ENCODE measurements around the gene HHIPL1.

Gene HHIPL1

DNA sequence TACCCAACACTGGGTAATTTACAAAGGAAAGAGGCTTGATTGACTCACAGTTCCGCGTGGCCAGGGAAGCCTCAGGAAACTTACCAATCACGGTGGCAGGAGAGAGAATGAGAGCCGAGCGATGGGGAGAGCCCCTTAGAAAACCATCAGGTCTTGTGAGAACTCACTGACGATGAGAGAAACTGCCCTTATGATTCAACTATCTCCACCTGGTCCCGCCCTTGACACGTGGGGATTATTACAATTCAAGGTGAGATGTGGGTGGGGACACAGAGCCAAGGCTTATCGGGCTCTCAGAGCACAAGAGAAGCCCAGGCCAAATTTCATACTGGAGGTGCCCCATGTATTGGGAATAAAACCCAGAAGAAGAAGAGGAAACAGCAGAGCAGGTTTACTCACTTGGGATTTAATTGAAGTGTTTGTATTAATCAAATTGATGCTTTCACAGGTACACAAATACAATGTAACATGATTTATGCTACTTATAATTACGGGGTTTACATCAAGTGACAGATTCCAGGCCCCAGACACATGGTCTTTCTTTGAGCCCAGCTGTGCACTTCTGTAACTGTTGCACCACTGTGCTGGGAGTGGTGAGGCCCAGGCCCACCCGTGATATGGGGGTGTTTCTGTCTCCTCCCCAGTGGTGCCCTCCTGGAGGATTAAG lies 32.7 kb upstream of the HHIPL1 start:
- DNase-seq: no peak

DNA sequence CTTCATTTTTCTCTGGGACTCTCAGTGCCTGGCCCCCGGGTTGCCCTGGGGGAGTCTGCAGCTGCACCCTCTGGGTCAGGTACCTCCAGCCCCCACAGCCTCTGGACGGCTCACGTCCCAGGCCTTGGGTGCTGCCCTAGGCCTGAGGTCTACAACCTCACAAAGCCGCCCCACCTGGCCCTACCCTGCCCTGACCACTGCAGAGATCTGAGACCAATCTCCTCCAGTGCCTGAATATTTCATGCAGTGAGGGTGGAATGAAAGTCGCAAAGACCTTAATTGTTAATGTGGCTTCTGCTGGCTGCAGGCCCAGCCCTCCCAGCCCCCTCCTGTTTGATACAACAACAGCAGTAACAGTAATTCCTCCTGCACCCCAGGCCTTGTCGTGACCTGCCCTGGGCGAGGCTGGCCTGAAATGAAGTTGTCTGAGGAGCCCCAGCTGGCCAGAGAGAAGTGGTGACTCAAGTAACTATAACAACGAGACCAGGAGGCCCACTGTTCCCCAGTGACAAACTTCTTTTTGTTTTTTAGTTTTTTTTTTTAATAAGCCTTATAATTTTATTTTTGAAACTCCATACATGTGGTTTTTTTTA lies 32.1 kb upstream of the HHIPL1 start:
- no peak for DNase-seq

DNA sequence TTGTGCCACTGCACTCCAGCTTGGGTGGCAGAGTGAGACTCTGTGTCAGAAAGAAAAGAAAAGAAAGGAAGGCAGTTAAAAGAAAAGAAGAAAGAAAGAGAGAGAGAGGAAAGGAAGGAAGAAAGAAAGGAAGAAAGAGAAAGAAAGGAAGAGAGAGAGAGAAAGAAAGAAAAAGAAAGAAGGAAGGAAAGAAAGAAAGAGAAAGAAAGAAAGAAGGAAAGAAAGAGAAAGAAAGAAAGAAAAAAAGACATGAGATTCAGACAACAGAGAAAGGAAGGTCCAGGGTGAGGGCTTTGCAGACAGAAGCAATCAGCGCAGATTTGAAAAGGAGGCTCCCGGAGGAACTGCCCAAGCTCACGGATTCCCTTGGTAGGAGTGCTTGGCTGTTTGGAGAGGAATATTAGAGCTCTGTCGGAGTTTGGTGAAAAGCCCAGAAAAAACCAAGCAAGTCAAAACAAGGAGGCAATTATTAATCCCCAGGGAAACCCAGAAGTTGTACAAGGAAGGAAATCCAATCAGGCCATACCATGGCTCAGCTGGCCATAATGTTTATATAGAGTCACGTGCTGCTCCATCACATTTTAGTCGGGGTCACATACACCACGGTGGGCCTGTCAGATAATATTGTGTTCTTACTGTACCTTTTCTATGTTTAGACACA lies 29.3 kb upstream of the HHIPL1 start:
- DNase-seq: no peak

DNA sequence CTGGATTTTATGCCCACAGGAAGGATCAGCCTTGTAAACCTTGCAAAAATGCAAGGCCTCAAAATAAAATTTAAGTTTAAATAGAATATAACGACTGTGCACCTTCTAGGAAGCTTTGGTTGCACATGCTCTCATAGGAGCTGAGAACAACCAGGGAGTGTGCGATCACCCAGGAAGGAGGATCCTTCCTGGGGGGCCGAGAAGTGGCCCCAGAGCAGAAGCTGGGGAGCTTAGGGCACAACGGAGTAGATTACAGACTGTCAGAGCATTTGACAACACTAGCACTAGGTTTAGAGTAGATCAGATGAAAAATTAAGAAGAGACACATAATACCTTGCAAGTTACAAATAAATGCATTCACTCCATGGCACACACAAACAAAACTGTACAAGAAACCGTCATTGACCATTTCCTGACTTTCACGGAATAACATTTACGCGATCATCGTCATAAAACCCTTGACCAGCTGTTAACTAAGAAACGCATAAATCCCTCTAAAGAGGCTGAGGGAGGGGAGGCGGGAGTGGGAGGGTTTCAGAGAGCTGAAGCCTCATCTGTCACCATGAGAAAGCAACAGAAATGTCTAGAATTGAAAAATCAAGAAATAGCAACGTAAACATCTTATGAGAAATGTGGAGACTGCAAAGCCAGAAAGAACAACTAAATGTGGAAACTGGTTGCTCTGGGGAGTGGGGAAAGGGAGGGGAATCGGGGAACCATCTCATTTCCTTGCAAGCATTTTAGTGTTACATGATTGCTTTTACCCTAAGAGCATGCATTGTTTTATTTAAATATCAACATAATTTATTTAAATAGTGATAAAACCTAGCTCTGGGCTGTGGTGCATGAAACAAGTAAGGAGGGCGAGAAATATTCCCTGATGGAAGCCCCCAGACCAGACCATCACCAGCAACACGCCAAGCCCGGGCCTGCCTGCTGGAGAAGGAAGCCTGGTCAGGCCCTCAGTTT lies 27.8 kb upstream of the HHIPL1 start:
- no peak for DNase-seq

DNA sequence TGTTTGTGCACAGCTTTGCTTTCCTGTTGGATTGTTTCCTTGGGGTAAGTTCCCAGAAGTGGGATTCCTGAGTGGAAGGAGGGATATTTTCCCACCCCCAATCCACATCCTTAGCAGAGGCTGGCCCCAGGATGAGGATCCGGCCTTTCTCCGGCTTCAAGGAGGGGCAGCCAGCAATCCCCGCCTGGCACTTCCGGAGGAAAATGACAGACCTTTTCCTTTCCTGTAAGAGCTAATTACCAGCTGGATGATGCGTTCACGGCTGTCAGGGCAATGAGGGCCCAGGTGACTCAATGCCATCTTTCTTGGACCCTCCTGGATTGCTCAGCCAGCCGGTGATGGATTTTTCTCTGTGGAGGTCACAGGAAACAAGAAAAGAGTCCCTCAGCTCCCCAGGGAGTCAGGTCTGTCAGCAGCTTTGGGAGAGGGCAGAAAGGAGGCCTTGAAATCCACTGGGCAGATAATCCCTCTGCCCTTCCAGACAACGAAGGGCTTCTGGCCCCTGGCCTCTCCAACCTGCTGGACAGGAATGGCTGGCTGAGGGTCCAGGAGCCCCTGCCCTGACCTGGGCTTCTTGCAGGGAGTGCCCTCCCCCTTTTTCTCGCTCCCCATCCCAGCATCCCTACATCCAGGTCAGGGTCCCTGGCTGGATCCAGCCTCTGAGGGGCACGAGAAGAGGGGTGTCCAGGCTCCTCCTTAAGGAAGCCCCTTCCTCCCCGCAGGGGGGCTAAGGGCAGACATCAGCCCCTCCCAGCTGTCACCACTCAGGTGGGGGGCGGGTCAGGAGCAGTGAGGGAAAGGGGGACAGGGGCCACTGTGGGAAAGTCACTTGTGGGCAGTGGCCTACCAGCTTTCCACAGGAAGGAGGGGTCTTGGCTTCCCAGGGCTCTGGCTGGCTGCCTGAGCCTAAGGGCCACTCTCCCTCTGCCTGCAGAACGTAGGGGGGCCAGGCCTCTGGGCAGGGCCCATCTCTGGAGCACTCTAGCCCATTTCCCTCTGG lies 24.8 kb upstream of the HHIPL1 start:
- DNase-seq: no peak

DNA sequence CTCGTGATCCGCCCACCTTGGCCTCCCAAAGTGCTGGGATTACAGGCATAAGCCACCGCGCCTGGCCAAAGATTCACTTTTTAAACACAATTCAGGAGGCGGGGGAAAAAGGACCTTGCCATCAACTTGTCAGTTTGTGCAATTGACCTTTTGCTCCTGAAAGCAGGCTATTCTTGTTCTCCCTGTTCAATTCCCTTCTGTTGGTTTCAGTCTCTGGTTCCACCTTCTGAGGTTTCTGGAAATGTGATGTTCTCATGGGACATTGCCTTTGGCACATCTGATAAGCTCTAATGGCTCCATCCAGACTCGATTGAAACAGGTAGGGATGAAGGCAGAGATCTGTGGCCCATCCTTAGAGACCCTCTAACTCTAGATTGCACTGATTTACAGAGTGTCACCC lies 23.0 kb upstream of the HHIPL1 start:
- DNase-seq: no peak

DNA sequence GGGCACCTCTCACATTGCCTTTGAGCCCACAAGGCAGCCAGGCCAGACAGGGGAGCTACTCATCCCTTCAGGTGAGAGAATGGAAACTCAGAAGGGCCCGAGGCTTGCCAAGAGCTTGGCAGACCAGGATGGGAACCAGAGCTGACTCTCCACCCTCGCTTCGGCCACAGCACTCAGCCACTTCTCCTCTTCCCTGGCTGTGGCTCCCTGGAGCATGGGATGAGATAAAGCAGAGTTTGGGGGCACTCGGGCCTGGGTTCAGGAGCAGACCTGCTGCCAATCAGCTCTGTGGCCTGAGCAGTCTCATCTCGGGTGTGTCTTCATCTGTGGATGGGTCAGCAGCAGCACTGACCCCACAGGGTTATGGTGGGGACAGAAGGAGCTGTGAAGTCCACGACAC lies 20.9 kb upstream of the HHIPL1 start:
- no peak for DNase-seq

DNA sequence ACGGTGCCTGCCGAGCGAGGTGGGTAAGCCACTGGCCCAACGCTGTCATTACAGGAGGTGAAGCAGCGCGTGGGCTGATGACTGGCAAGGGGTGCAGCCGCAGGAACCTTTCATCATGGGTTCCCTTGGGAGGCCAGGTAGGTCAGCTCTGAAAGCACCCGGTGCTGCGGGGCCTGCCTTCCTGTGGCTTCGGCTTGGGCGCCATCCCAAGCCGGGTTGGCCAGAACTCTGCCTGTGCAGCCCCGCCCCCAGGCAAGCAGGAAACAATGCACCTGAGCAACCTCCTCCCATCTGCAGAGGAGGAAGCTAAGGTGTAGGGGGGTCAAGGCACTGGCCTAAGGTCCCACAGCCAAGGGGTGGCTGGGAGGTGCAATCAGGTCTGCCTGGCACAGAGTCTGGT lies 20.0 kb upstream of the HHIPL1 start:
- DNase-seq: no peak

DNA sequence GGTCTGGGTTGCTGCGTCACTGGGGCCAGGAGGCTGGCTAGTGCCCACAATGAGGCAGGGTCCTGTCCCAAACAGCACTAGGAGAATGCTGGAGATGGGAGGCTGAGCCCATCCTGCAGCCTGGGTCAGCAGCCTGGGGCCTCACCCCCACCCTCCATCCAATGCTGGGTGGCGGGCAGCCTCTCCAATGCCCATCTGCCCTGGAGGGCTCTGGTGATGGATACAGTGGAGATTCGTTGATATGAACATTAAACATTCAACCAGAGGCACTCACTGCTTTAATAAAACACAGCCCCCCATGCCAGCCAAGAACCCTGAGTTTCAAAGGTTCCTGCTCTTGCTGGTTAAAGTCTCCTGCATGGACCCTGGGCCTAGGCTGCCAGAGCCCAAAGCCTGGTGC lies 19.5 kb upstream of the HHIPL1 start:
- DNase-seq: no peak

DNA sequence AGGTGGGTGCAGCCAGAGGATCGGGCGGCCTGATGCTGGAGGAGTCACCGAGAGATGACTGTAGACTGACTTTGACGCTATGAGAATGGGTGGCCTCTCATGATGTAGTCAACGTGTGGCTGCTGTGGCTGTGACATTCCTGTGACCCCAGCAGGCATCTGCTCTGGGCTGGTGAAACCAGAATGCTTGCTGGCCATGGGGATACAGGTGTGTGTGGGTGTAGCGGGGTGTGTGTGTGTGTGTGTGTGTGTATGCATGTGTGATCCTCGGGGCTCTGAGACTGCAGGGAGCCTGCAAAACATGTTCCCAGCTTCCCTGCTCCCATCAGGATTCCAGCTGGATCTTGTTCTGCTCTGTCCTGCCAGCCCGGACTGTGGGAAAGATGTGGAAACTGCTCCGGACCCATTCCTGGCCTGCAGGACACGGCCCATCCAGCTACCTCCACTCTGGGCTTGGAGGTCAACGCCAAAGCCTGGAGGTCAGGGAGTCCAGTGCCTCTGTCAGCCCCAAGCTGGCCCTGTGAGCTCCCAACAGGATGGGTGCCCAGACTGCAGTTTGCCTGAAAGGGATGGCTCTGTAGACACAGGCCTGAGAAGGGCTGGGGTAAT lies 18.8 kb upstream of the HHIPL1 start:
- DNase-seq: no peak

DNA sequence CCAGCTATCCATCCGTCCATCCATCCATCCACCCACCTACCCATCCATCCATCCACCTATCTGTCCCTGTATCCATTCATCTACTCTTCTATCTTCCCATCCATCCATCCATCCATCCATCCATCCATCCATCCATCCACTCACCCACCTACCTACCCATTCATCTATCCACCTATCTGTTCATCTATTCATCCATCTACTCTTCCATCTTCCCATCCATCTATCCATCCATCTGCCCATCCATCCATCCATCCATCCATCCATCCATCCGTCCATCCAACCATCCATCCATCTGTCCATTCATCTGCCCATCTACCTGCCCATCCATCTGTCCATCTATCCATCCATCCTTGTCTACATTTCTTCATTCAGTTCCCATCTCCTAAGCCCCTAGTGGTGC lies 17.8 kb upstream of the HHIPL1 start:
- DNase-seq: no peak

DNA sequence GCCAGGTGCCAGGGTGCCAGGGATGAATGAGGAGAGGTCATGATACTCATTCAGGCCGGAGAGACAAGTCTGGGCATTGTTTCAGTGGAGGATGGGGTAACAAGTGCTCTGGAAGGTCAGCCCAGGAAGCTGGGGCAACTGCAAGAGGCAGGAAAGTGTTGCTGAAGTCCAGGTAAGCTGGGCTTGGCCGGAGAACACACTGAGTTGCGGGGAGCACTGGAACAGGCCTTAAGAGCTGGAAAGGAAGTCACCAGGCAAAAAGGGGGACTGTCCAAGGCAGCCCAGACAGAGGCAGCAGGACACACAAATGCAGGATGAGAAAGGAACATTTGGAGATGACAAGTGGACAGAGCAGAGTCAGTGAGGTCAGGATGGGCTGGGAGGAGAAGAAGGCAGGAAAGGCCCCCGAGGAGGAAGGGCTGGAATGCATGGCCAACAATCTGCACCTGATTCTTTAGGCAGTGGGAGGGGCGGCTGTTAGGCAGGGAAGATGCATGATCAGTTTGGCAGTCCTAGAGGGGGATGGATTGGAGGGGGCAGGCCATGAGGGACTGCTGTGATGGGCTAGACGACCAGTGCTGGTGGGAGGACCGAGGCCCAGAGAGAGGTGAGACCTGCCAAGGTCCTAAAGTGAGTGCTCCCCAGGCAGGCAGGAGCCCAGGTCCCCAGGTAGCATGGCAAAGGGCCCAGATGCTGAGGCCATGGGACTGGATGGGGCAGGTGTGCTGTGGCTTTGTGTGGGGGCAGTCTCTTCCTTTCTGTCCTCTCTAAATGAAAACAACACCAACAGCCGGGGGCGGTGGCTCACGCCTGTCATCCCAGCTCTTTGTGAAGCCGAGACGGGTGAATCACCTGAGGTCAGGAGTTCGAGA lies 17.2 kb upstream of the HHIPL1 start:
- no peak for DNase-seq

DNA sequence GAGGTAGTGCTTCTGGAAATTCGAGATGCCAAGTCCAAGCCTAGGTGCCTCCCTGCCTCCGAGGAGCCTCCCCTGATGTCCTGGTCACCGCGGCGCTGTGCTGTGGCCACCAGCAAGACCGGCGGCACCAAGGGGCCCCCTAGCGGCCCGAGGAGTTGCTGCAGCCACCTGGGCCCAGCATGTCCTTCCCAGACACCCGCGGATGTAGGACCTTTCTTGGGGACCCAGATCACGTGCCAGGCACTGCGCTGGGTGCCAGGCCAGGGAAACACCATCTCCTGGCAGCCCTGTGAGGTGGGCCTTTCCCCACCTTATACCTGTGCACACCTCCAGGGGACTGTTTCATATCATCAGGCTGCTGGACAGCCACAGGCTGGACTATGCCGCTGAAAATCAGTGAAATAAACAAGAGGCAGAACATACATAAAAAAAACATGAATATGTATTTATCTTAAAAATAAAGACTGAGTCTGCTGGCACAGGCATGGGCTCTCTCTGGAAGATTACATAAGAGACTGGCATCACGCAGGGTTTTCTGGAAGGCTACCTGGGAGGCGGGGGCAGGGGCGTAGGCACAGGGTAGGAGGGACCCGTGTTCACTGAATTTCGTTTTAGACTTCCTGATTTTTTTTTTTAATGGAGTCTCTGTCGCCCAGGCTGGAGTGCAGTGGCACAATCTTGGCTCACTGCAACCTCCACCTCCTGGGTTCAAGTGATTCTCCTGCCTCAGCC lies 15.9 kb upstream of the HHIPL1 start:
- no peak for DNase-seq

DNA sequence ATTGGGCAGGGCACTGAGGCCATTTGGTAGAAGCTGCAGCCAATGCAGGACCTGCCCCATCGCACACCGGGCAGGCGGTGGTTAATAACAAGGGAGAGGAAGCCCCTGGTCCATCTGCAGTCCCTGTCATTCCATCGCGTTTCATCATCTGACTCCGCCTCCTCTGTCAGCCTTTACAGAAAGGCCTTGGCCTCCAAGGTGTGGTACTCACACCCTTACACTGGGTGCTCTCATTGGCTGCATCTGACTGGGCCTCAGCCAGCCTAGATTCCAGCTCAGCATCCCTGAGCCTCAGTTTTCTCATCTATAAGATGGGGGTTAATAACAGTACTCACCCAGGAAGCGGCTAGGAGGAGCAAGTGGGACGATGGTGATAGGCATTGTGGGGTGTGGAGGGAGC lies 14.7 kb upstream of the HHIPL1 start:
- no peak for DNase-seq

DNA sequence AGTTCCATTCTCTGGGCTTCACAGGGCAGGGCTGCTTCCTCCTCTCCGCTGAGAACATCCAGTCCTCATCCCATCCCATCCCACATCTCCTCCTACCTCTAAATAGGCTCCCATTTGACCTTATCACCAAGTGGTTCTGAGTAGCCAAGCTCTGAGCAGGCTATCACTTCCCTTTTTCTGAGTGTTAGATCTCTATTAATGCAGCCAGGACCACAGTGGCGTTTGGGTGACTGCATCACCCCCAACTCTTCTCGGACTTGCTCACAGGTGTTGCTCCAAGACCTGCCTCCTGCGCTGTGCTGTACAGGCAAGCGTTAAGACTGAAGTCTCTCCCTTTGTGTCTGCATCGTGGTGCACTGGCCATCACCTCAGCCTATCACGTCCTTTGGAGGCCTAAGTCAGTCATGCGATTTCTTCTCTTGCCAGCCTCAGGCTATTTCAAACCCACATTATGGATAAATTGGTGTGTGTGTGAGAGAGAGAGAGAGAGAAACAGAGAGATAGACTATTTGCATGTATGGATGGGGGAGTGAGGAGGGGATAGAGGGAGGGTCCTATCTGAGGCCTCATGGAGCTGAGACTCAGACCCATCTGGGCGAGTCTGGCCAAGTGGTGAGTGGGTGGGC lies 12.4 kb upstream of the HHIPL1 start:
- DNase-seq: no peak

DNA sequence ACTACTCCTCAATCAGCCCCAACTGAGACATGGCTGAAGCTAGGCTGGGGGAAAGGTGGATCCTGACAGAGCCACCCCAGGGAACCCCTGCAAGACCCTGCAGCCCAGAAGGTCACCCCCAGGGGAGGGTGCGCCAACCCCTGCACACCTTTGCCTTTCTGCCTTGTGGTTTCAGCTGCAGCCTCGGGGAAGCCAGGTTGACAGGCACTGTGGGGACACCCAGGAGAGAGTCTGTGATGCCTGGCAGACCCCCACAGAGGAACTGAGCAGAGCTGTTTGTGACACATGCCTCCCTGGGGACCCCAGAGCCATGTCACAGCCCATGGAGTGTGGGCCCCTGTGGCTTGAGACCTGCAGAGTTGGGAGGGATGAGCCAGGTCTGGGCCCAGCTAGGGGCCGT lies 11.8 kb upstream of the HHIPL1 start:
- DNase-seq: no peak

DNA sequence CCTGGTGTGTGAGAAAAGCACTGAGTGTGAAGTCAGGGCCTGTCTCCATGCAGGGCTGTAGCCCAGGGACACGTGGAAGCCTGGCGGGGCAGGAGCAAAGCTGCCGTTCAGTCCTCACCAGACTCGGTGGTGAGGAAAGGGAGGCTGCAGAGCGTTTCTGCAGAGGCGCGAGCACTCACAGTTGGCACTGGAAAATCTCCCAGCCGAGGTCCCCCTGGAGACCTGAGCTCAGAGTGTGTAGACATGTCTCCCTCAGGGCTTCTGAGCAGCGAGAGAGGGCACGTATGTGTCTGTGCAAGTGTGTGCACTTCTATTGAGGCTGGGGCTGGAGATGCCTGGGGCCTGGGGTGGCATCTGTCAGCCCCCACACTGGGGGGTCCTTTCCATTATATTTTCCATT lies 11.0 kb upstream of the HHIPL1 start:
- no peak for DNase-seq

DNA sequence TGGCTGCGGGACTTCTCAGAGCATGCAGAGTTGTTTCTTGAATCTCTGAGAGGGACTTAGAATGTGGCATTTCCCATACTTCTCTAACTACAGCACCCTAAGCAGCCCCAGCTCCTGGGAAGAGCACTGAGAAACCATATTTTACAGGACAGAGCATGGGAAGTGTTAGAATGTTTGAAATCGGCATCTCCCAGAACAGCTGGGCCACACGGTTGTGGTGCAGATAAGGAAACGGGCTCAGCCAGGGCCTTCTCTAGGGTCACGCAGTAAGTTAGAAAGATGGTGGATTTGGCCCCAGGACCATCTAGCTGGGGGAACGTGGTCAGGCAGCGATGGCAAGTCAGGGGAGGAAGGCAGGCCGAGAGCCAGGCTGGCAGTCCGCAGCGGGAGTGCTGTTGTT lies 10.5 kb upstream of the HHIPL1 start:
- DNase-seq: no peak

DNA sequence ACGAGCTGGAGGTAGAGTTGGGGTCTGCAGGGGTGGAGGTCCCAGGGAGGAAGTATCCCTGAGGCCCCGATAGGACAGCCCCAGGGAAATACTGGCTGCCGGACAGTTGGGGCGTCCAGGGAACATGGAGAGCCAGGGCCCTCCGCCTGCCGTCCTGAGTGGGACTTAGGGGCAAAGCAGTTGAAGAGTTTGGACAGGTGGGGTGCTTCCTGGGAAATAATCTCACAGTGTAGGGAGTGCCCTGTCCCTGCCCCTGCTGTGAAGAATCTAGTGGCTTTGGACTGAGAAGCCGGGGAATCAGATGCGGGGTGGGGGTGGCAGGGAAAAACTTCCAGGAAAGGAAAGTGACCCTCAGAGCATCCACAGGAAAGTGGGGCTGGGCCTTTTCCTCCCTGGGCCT lies 9.8 kb upstream of the HHIPL1 start:
- no peak for DNase-seq

DNA sequence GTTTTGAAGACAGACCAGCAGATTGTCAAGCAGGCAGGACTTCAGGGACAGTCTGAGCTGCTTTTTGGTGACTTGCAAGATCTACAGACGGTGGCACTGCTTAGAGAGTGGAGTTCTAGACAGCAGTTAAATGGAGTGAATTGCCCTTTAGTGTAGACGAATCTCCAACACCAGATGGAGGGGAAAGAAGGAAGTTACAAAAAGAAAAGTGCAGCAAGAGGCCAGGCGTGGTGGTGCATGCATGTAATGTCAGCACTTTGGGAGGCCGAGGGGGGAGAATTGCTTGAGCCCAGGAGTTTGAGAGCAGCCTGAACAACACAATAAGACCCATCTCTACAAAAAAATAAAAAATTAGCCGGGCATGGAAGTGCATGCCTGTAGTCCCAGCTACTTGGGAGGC lies 8.4 kb upstream of the HHIPL1 start:
- no peak for DNase-seq

Data from cortex of kidney (tissue), 1 donor.